ENCODE results near the gene ZNF485. TPM values are rescaled to one million over a fixed set of nuclear protein-coding genes. Genes with fewer than 3 reads are reported as not detected.

Gene ZNF485
- total and polyA plus RNA-seq, 2 donors (not counting 1 experiment from before 2014, with no cell fraction given), result 4.8 to 8.4 TPM

GRCh38 chr10:43647576-43647975 lies 41.3 kb downstream of the ZNF485 start:
- CTCF ChIA-PET, result no interaction called here
- ATAC-seq (ENCODE audit: low read depth), result no peak
- POLR2A ChIA-PET, result interaction anchor here (0.6 kb wide), 1 partner anchor 13 kb away, joined by 3 read pairs; no protein-coding TSS in a partner anchor

More at GRCh38 chr10:43647576-43647975, 41.3 kb downstream of the ZNF485 start:
- H3K4me2 ChIP-seq (replicated peaks; ENCODE audit: low read depth, low read length, poor library complexity, severe bottlenecking), result peak overlapping the region; percentile 76
- H4K20me1 ChIP-seq (ENCODE audit: control insufficient read depth, insufficient read depth, low read length, poor library complexity, severe bottlenecking), result no peaks in the 10 kb centered on the region
- H3K4me1 ChIP-seq (ENCODE audit: control insufficient read depth in 2 of 2, insufficient read depth in 2 of 2, low read length in 2 of 2), result peaks cover 7 to 13% of the 10 kb centered on the region in 2 donors
- 94% methylated on average over 3 of the region's 6 CpGs for WGBS (ENCODE audit: insufficient coverage)
- DNase-seq, result no peak
- H3K9me3 ChIP-seq (ENCODE audit: control extremely low read depth in 1 of 3, control insufficient read depth in 2 of 3, insufficient read depth in 1 of 3, low read length in 2 of 3), result peaks cover 4 to 33% (median 12%) of the 10 kb centered on the region in 3 donors
- H3K27me3 ChIP-seq (replicated peaks in 1 of 4; ENCODE audit: control extremely low read depth in 1 of 4, control insufficient read depth in 3 of 4, insufficient read depth in 4 of 4, low read length in 3 of 4), result peaks cover 0 to 2% (median 0%) of the 10 kb centered on the region in 4 experiments
- H2AFZ ChIP-seq (ENCODE audit: insufficient read depth, low read depth, low read length, poor library complexity, severe bottlenecking), result peak overlapping the region; percentile 91
- H3K79me2 ChIP-seq (ENCODE audit: control insufficient read depth, insufficient read depth, low read length), result peaks cover 12% of the 10 kb centered on the region
- Mint-ChIP-seq H3K4me1 (peaks cover 16% of the 10 kb centered on the region), H3K27me3 (peaks cover 3% of the 10 kb centered on the region), H3K27ac (no peak overlapping the region), H3K9me3 (ENCODE audit: insufficient read depth) (peaks cover 13% of the 10 kb centered on the region), H3K4me3 (peak overlapping the region; percentile 98)
- TF ChIP-seq CTCF (IDR thresholded peaks at IDR 0.05) (no peak), EZH2 (IDR thresholded peaks at IDR 0.05; ENCODE audit: borderline replicate concordance, insufficient read depth, low read depth, low read length, poor library complexity, severe bottlenecking) (no peak)
- intact Hi-C loops (cut with micrococcal nuclease), result loop anchor here (5.0 to 10.0 kb wide), 3 partner anchors 240 to 1357 kb away; partner anchors contain the start of genes BMS1, HNRNPF and ZNF22
- H3K36me3 ChIP-seq (replicated peaks in 1 of 2; ENCODE audit: control extremely low read depth in 1 of 2, control insufficient read depth in 1 of 2, extremely low read depth in 1 of 2, insufficient read depth in 2 of 2, low read length in 1 of 2), result peaks cover 10 to 25% of the 10 kb centered on the region in 2 experiments
- H3K27ac ChIP-seq (ENCODE audit: low read length in 2 of 2), result no peak overlapping the region
- peak overlapping the region; percentile 90 for H3K9ac ChIP-seq (ENCODE audit: low read length)
- peak overlapping the region in 2 of 5 experiments; percentile 63 to 82 for H3K4me3 ChIP-seq (ENCODE audit: control extremely low read depth in 1 of 5, extremely low read depth in 1 of 5, insufficient read depth in 1 of 5, low read depth in 2 of 5, low read length in 4 of 5)

All from B cell (primary cell).